Measurements from ENCODE around the gene PRSS53.

DNA sequence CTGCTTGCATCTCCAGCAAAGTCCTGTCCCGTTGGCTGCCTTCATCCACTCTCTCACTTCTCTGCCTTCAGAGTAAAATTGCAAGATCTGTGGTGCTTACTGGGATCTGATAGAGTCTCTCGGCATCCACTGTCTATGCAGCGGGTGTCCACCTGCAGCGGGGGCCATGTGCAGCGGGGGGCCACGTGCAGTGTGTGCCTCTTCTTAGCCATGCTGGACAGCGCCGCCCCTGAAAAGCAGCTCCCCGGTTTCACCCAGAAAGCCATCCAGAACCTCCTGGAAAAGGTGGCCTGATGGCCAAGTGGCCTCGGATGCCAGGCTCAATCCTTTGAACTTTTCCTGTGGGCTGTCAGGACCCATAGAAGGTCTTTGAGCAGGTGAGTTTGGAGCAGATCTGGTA is 45.9 kb downstream of the PRSS53 start:
- TF ChIP-seq YY1 (IDR thresholded peaks at IDR 0.05; ENCODE audit: insufficient read depth, insufficient read length) (no peak), ZNF274 (IDR thresholded peaks at IDR 0.05; ENCODE audit: low read depth, low read length) (no peak), SUZ12 (IDR thresholded peaks at IDR 0.05; ENCODE audit: extremely low read depth, insufficient read depth, insufficient read length) (no peak)
